Calu3 (cell line): ENCODE results near the gene PLA2G7. TPM values are rescaled to one million over a fixed set of nuclear protein-coding genes. Genes with fewer than 3 reads are reported as not detected.

Experiments
- BruUV-seq: library from RNA; stranded (reverse); fragments of 400-500 nt; replicated peaks from 2 replicates; lab custom pipeline; 2021; lab: Mats Ljungman, UMichigan
- CTCF ChIA-PET: fragments of 300-600 bp; sonication (Branson Sonifier 250); formaldehyde crosslinking; loops from one replicate; lab custom pipeline; 2022; ENCODE audit warnings: antibody characterized with exemption; lab: Charles Lee
- DNase-seq: peaks from one replicate; pipeline ENCODE4 v3.0.0; 2022
- H3K27ac Mint-ChIP-seq: one replicate; pipeline ENCODE4 v1.8.0; 2022; ENCODE audit warnings: mixed read lengths; ENCODE audit not compliant: unreplicated experiment
- H3K27me3 Mint-ChIP-seq: one replicate; pipeline ENCODE4 v1.8.0; 2022; ENCODE audit warnings: mixed read lengths; ENCODE audit not compliant: unreplicated experiment
- H3K36me3 Mint-ChIP-seq: one replicate; pipeline ENCODE4 v1.8.0; 2022; ENCODE audit warnings: mild to moderate bottlenecking, moderate library complexity, mixed read lengths; ENCODE audit not compliant: insufficient read depth, unreplicated experiment
- H3K4me1 Mint-ChIP-seq: one replicate; pipeline ENCODE4 v1.8.0; 2022; ENCODE audit warnings: mild to moderate bottlenecking, low read depth, mixed read lengths; ENCODE audit not compliant: unreplicated experiment
- H3K4me3 Mint-ChIP-seq: one replicate; pipeline ENCODE4 v1.8.0; 2022; ENCODE audit warnings: mild to moderate bottlenecking, low read depth, moderate library complexity, mixed read lengths; ENCODE audit not compliant: unreplicated experiment
- H3K9me3 Mint-ChIP-seq: one replicate; pipeline ENCODE4 v1.8.0; 2022; ENCODE audit warnings: low read depth, mixed read lengths; ENCODE audit not compliant: unreplicated experiment
- intact Hi-C: fragments of 100-400 bp; cut with micrococcal nuclease; formaldehyde crosslinking; loops from one replicate; pipeline ENCODE4 v1.10.0; 2022; ENCODE audit not compliant: unreplicated experiment
- total RNA-seq: library from RNA; stranded (reverse); gene quantifications from 2 replicates; pipeline ENCODE4 v1.2.3, GENCODE V29; 2022
- TF ChIP-seq, protein P1 (sequence below): fragments of 200-600 bp; IDR thresholded peaks from one replicate; pipeline ENCODE4 v1.8.0; 2022; ENCODE audit warnings: antibody characterized with exemption; ENCODE audit not compliant: unreplicated experiment

Gene PLA2G7
- total RNA-seq, 1 experiment from 2014 or later = 1.9 TPM

DNA sequence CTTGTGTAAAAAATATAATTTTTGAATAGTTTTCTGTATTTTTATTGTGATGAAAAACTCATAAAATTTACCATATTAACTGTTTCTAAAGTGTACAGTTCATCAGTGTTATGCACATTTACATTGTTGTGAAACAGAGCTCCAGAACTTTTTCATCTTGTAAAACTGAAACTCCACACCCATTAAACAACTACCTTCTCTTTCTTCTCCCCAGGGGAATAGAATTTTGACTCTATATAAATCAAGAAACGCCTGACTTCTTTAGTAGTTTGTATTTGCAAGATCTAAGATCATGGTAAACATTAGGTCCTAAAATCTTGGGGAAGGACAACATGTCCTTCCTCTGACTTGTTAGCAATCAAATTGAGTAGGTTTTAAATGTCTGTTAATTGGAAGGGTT is 20.7 kb upstream of the PLA2G7 start:
- H3K4me1 Mint-ChIP-seq = no peaks in the 10 kb centered on the region
- no peaks in the 10 kb centered on the region for H3K27me3 Mint-ChIP-seq
- DNase-seq = no peak
- H3K36me3 Mint-ChIP-seq = no peaks in the 10 kb centered on the region
- intact Hi-C loops = no loop called here
- no peak overlapping the region for H3K4me3 Mint-ChIP-seq
- CTCF ChIA-PET = no interaction called here
- no TSS peak for BruUV-seq
- H3K9me3 Mint-ChIP-seq = no peaks in the 10 kb centered on the region
- TF ChIP-seq, protein P1, sequence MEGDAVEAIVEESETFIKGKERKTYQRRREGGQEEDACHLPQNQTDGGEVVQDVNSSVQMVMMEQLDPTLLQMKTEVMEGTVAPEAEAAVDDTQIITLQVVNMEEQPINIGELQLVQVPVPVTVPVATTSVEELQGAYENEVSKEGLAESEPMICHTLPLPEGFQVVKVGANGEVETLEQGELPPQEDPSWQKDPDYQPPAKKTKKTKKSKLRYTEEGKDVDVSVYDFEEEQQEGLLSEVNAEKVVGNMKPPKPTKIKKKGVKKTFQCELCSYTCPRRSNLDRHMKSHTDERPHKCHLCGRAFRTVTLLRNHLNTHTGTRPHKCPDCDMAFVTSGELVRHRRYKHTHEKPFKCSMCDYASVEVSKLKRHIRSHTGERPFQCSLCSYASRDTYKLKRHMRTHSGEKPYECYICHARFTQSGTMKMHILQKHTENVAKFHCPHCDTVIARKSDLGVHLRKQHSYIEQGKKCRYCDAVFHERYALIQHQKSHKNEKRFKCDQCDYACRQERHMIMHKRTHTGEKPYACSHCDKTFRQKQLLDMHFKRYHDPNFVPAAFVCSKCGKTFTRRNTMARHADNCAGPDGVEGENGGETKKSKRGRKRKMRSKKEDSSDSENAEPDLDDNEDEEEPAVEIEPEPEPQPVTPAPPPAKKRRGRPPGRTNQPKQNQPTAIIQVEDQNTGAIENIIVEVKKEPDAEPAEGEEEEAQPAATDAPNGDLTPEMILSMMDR = no peak
- no peak overlapping the region for H3K27ac Mint-ChIP-seq

DNA sequence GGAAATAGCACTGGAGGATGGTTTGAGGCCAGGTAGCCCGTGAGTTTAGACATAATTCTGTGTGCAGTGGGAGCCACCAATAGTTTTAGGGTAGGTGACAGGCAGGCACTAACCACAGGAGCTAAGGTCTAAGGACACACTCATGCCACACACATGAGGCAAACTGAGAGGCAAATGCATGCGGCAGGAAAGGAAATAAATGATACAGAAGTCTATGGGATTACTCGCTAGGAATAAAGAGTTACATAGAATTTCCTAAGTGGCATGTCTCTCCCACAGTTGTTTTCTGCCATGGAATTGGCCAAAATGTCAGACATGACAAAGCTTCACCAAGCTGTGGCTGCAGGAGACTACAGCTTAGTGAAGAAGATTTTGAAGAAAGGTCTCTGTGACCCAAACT is 16.5 kb upstream of the PLA2G7 start:
- Mint-ChIP-seq H3K27ac (no peak overlapping the region), H3K36me3 (no peaks in the 10 kb centered on the region), H3K27me3 (no peaks in the 10 kb centered on the region), H3K4me3 (no peak overlapping the region), H3K4me1 (no peaks in the 10 kb centered on the region), H3K9me3 (no peaks in the 10 kb centered on the region)
- no peak for DNase-seq
- BruUV-seq = no TSS peak
- CTCF ChIA-PET = no interaction called here
- intact Hi-C loops = no loop called here
- TF ChIP-seq, protein P1 = no peak

DNA sequence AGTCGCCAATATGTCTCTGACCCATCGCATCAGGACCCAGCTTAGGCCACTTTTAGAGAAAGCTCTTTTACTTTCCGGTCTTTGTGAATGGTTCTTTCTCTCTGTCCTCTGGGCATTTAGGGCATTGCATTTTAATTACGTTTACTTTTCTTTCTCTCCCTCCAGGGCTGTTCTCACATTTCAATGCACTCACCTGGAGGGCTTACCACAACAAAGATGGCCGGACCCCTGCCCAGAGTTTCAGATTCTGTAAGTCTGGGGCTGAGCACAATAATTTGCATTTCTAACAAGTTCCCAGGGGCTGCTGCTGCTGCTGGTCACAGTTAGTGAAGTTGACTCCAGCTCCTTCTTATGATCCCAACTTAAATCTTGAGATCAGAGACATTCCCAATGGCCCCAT is 14.6 kb upstream of the PLA2G7 start:
- no peaks in the 10 kb centered on the region for H3K4me1 Mint-ChIP-seq
- CTCF ChIA-PET = no interaction called here
- BruUV-seq = no TSS peak
- H3K27me3 Mint-ChIP-seq = peaks cover 19% of the 10 kb centered on the region
- TF ChIP-seq, protein P1 = no peak
- H3K27ac Mint-ChIP-seq = no peak overlapping the region
- no peaks in the 10 kb centered on the region for H3K36me3 Mint-ChIP-seq
- intact Hi-C loops = no loop called here
- DNase-seq = no peak
- no peak overlapping the region for H3K4me3 Mint-ChIP-seq
- H3K9me3 Mint-ChIP-seq = peaks cover 2% of the 10 kb centered on the region

DNA sequence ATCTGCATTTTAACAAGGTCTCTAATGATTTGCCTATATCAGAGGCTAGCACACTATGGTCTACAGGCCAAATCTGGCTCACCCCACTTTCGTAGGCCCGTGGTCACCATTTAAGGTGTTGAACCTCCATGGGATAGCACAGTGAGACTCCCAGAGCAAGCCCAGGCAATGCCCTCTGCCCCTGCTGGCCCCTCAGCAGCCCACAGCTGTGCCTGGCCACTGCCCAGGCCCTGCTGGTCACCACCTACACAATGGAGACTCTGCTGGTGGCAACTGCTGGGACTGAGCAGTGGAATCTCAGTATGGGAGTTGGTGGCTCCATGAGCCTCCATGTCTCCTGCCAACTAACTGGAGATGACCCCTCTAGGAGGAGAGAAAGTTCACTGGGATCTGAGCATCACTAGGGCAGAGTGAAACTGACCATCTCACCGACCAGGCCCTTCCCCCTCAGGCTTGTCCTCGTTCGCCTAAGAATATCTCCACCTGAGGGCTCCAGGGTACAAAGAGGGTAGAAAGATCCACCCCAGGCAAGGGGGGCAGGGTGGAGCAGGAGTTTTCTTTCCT is 13.8 kb upstream of the PLA2G7 start:
- H3K4me1 Mint-ChIP-seq = no peaks in the 10 kb centered on the region
- H3K4me3 Mint-ChIP-seq = no peak overlapping the region

More for the DNA sequence above, 13.8 kb upstream of the PLA2G7 start:
- Mint-ChIP-seq H3K27ac (no peak overlapping the region), H3K27me3 (peaks cover 24% of the 10 kb centered on the region), H3K9me3 (peaks cover 6% of the 10 kb centered on the region), H3K36me3 (no peaks in the 10 kb centered on the region)
- BruUV-seq = no TSS peak
- CTCF ChIA-PET = no interaction called here
- intact Hi-C loops = no loop called here
- TF ChIP-seq, protein P1 = no peak
- DNase-seq = no peak
